ENCODE results near the gene SMYD3.

DNA sequence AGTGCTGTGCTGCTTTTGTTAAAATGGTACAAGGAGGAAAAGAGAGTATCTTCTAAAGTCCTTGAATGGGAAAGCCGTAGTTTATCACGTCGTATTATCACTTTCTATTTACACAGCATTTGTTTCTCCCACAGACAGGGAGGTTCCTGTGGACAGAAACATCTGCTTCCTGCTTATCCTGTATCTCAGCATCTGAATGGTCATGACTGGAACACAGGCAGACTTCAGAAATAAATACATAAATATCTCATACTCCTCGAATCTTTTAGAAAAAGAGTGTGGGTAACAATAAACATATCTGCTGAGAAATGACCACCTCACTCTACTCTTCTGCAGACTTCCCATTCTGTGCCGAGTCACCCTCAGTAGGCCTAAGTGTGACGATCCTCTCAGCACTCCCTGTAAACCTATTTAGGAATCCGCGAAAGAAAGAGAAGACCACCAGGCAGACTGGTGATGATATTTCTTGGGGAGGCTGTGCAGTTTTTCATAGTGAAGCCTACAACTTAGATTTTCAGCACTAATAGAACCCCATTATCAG is 393.5 kb downstream of the SMYD3 start:
- TF ChIP-seq POLR2A (IDR thresholded peaks at IDR 0.05; ENCODE audit: low read length): no peak
- TF ChIP-seq GATA1 (IDR thresholded peaks at IDR 0.05; ENCODE audit: low read depth, low read length): no peak
